A549 (cell line): ENCODE results near the gene PSMC4.
"Not testable (repeated sequence)": the region's sequence is repeated elsewhere in the genome, so short reads cannot be mapped to it uniquely, and the experiment has no call there.

Experiments used
- CEBPB ChIP-seq, 2 experiments: fragments of >200 bp in 1 of 2; sonication (Bioruptor Twin) in 1 of 2; formaldehyde crosslinking in 1 of 2; IDR thresholded peaks; 2 replicates each; pipeline ENCODE4 v1.6.1; 2012 to 2016
- CTCF ChIP-seq: fragments of >200 bp; sonication (Bioruptor Twin); formaldehyde crosslinking; IDR thresholded peaks from 3 replicates; pipeline ENCODE4 v1.5.1; 2016
- POLR2A ChIP-seq: IDR thresholded peaks from 2 replicates; pipeline ENCODE4 v1.6.1; 2012; ENCODE audit warnings: mild to moderate bottlenecking, low read length
- POLR2AphosphoS2 ChIP-seq: conservative IDR thresholded peaks from 2 replicates; pipeline ENCODE4 v1.6.1; 2012; ENCODE audit warnings: low read length, improper control_type of control experiment, inconsistent platforms
- REST ChIP-seq: fragments of 200-600 bp; sonication (generic); IDR thresholded peaks from 2 replicates; pipeline ENCODE4 v1.6.1; 2016; ENCODE audit warnings: antibody characterized with exemption, mild to moderate bottlenecking, moderate library complexity
- USF2 ChIP-seq: fragments of 450-650 bp; IDR thresholded peaks from 2 replicates; pipeline ENCODE4 v1.6.1; 2014; ENCODE audit warnings: antibody characterized with exemption
- ZFP36 ChIP-seq: fragments of 450-650 bp; IDR thresholded peaks from 2 replicates; pipeline ENCODE4 v1.6.1; 2014; ENCODE audit warnings: borderline replicate concordance; ENCODE audit not compliant: partially characterized antibody

- not testable (repeated sequence) for TF ChIP-seq CTCF; USF2; ZFP36; REST; POLR2AphosphoS2; POLR2A; CEBPB (IDR thresholded peaks at IDR 0.05)
Observed at GRCh38 chr19:39959407-39959806, 11.6 kb upstream of the PSMC4 start.
